Testis (tissue), 2 donors: Measurements from ENCODE around the gene ADK.

Experiments used
- CTCF ChIP-seq, 3 experiments: fragments of 450-650 bp in 2 of 3; fragments of 200-600 bp in 1 of 3; sonication (generic) in 1 of 3; IDR thresholded peaks; one replicate each; pipeline ENCODE4 v1.5.1; 2016 to 2019; ENCODE audit warnings: antibody characterized with exemption in 3 of 3, mild to moderate bottlenecking in 2 of 3, moderate library complexity in 1 of 3
- POLR2A ChIP-seq: fragments of 450-650 bp; IDR thresholded peaks from one replicate; pipeline ENCODE4 v1.6.1; 2017; ENCODE audit warnings: antibody characterized with exemption, mild to moderate bottlenecking, moderate library complexity

DNA sequence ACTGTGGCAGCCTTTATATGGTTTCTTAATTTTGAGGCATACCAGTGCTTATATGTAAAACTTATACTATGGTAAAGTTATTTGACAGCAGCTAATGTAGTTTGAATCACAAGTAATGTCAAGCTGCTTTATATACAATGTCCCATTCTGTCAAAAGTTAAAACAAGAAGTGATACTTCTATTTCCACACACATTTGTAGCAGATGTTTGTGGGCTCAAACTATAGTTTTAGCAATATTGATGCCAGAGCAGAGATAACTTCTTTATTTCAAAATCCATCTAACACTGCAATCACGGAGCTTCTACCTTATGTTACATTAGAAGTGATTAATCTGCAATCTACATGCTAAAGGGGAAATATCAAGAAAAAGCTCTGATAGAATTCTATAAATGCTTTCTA is 149.6 kb downstream of the ADK start:
- TF ChIP-seq CTCF (IDR thresholded peaks at IDR 0.05) (no peak), POLR2A (no peak)
